ENCODE data around the gene GAS5. TPM values are rescaled to one million over a fixed set of nuclear protein-coding genes. Genes with fewer than 3 reads are reported as not detected.

GAS5 gene
- total RNA-seq: 1,000 to 10,000 TPM in 1 of 2 experiments, 100 to 1,000 TPM in 1; 878 to 1,203 TPM

- DNase-seq (peak; percentile 100), ATAC-seq (peak; percentile 82)
- Mint-ChIP-seq H3K4me3 (peak within 1 kb of the TSS; percentile 91), H3K4me1 (peaks cover 57% of the 10 kb centered on the region), H3K27ac (peak within 1 kb of the TSS; percentile 97), H3K36me3 (ENCODE audit: low read depth) (peaks cover 66% of the 10 kb centered on the region), H3K27me3 (no peaks in the 10 kb centered on the region), H3K9me3 (ENCODE audit: low read depth) (no peaks in the 10 kb centered on the region)
- POLR2A ChIA-PET: interaction anchor here (0.6 to 1.9 kb wide), 13 partner anchors 10 to 1228 kb away, joined by 3 to 14 read pairs (median 3); partner anchors contain the start of genes CACYBP, CENPL, DARS2 and RC3H1
- intact Hi-C loops (cut with DNase I, micrococcal nuclease): loop anchor here (1.0 to 10.0 kb wide), 13 partner anchors 44 to 1336 kb away; partner anchors contain the start of genes CENPL (in 2 of the 2), DARS2 (in 2 of the 2), KIAA0040 (in 2 of the 2) and KLHL20 (in 2 of the 2)
- CTCF ChIA-PET: interaction anchor here (0.7 to 1.0 kb wide), 4 partner anchors 44 to 354 kb away, joined by 3 to 4 read pairs (median 4); partner anchors contain the start of gene DARS2
These were observed at the start of gene GAS5 for GRCh38 chr1:173867753-173868265. GAS5 (minus strand) TSS chr1:173867989.

GRCh38 chr1:173917149-173917548 lies 49.4 kb upstream of the GAS5 start, which contains the start of gene SERPINC1:
SERPINC1 (minus strand) TSS chr1:173917327; CDS start chr1:173917259, 68 bp downstream.
- H3K36me3 Mint-ChIP-seq (ENCODE audit: low read depth): no peaks in the 10 kb centered on the region

GRCh38 chr1:173916667-173917066 lies 48.9 kb upstream of the GAS5 start:
- CTCF ChIA-PET: no interaction called here
- Mint-ChIP-seq H3K4me1 (no peaks in the 10 kb centered on the region), H3K4me3 (no peak overlapping the region), H3K27me3 (no peaks in the 10 kb centered on the region), H3K27ac (no peak overlapping the region), H3K9me3 (ENCODE audit: low read depth) (no peaks in the 10 kb centered on the region), H3K36me3 (ENCODE audit: low read depth) (no peaks in the 10 kb centered on the region)
- no peak for ATAC-seq
- intact Hi-C loops (cut with DNase I, micrococcal nuclease): no loop called here
- POLR2A ChIA-PET: no interaction called here
- no peak for DNase-seq

More at GRCh38 chr1:173917149-173917548, 49.4 kb upstream of the GAS5 start, which contains the start of gene SERPINC1:
- DNase-seq (no peak), ATAC-seq (no peak)
- H3K27me3 Mint-ChIP-seq: no peaks in the 10 kb centered on the region
- ChIA-PET POLR2A (no interaction called here), CTCF (interaction anchor here (0.5 kb wide), 1 partner anchor 21 kb away, joined by 3 read pairs; no protein-coding TSS in a partner anchor)
- intact Hi-C loops (cut with DNase I, micrococcal nuclease): no loop called here
- no peaks in the 10 kb centered on the region for H3K9me3 Mint-ChIP-seq (ENCODE audit: low read depth)
- no peaks in the 10 kb centered on the region for H3K4me1 Mint-ChIP-seq
- no peak within 1 kb of the TSS for H3K27ac Mint-ChIP-seq
- no peak within 1 kb of the TSS for H3K4me3 Mint-ChIP-seq

- ChIA-PET POLR2A (no interaction called here), CTCF (interaction anchor here (0.7 to 0.9 kb wide), 2 partner anchors 10 to 15 kb away, joined by 3 to 4 read pairs; no protein-coding TSS in a partner anchor)
- H3K27ac Mint-ChIP-seq: no peak overlapping the region
- no peaks in the 10 kb centered on the region for H3K27me3 Mint-ChIP-seq
- DNase-seq (no peak), ATAC-seq (no peak)
- intact Hi-C loops (cut with DNase I, micrococcal nuclease): no loop called here
- H3K4me1 Mint-ChIP-seq: no peaks in the 10 kb centered on the region
- no peaks in the 10 kb centered on the region for H3K36me3 Mint-ChIP-seq (ENCODE audit: low read depth)
- no peak overlapping the region for H3K4me3 Mint-ChIP-seq
- H3K9me3 Mint-ChIP-seq (ENCODE audit: low read depth): no peaks in the 10 kb centered on the region
These were observed 47.8 kb upstream of the GAS5 start for GRCh38 chr1:173915596-173915995.

GRCh38 chr1:173914366-173914871 lies 46.6 kb upstream of the GAS5 start:
- Mint-ChIP-seq H3K27ac (no peak overlapping the region), H3K4me1 (no peaks in the 10 kb centered on the region), H3K9me3 (ENCODE audit: low read depth) (no peaks in the 10 kb centered on the region), H3K27me3 (no peaks in the 10 kb centered on the region), H3K36me3 (ENCODE audit: low read depth) (peaks cover 2% of the 10 kb centered on the region), H3K4me3 (no peak overlapping the region)
- ChIA-PET CTCF (interaction anchor here (0.6 to 0.9 kb wide), 2 partner anchors 16 to 50 kb away, joined by 4 read pairs; no protein-coding TSS in a partner anchor), POLR2A (no interaction called here)
- intact Hi-C loops (cut with DNase I, micrococcal nuclease): no loop called here
- DNase-seq: peak; percentile 55
- ATAC-seq: no peak

- intact Hi-C loops (cut with DNase I, micrococcal nuclease): no loop called here
- H3K9me3 Mint-ChIP-seq (ENCODE audit: low read depth): no peaks in the 10 kb centered on the region
- no peak overlapping the region for H3K4me3 Mint-ChIP-seq
- no peak overlapping the region for H3K27ac Mint-ChIP-seq
- ATAC-seq (no peak), DNase-seq (no peak)
- peaks cover 6% of the 10 kb centered on the region for H3K36me3 Mint-ChIP-seq (ENCODE audit: low read depth)
- no peaks in the 10 kb centered on the region for H3K27me3 Mint-ChIP-seq
- ChIA-PET CTCF (interaction anchor here (0.7 to 0.8 kb wide), 2 partner anchors 21 to 841 kb away, joined by 3 read pairs; no protein-coding TSS in a partner anchor), POLR2A (no interaction called here)
- no peaks in the 10 kb centered on the region for H3K4me1 Mint-ChIP-seq
These were observed 45.3 kb upstream of the GAS5 start for GRCh38 chr1:173913111-173913510.

- H3K27ac Mint-ChIP-seq: no peak overlapping the region
- H3K9me3 Mint-ChIP-seq (ENCODE audit: low read depth): no peaks in the 10 kb centered on the region
- H3K36me3 Mint-ChIP-seq (ENCODE audit: low read depth): no peaks in the 10 kb centered on the region
- ChIA-PET POLR2A (no interaction called here), CTCF (no interaction called here)
- H3K4me3 Mint-ChIP-seq: no peak overlapping the region
- intact Hi-C loops (cut with DNase I, micrococcal nuclease): no loop called here
- H3K27me3 Mint-ChIP-seq: no peaks in the 10 kb centered on the region
- peaks cover 13% of the 10 kb centered on the region for H3K4me1 Mint-ChIP-seq
- ATAC-seq (no peak), DNase-seq (no peak)
These were observed 36.2 kb upstream of the GAS5 start for GRCh38 chr1:173903827-173904531.

- Mint-ChIP-seq H3K27ac (no peak overlapping the region), H3K4me3 (no peak overlapping the region), H3K36me3 (ENCODE audit: low read depth) (no peaks in the 10 kb centered on the region), H3K27me3 (no peaks in the 10 kb centered on the region), H3K9me3 (ENCODE audit: low read depth) (no peaks in the 10 kb centered on the region), H3K4me1 (peaks cover 13% of the 10 kb centered on the region)
- no peak for ATAC-seq
- ChIA-PET CTCF (no interaction called here), POLR2A (interaction anchor here (0.6 kb wide), 1 partner anchor 103 kb away, joined by 3 read pairs; no protein-coding TSS in a partner anchor)
- DNase-seq: no peak
- intact Hi-C loops (cut with DNase I, micrococcal nuclease): no loop called here
These were observed 33.2 kb upstream of the GAS5 start for GRCh38 chr1:173900992-173901391.

GRCh38 chr1:173900427-173900826 lies 32.6 kb upstream of the GAS5 start:
- Mint-ChIP-seq H3K4me3 (no peak overlapping the region), H3K27ac (no peak overlapping the region), H3K4me1 (peaks cover 13% of the 10 kb centered on the region), H3K36me3 (ENCODE audit: low read depth) (no peaks in the 10 kb centered on the region), H3K9me3 (ENCODE audit: low read depth) (no peaks in the 10 kb centered on the region), H3K27me3 (no peaks in the 10 kb centered on the region)
- CTCF ChIA-PET: no interaction called here
- ATAC-seq: peak; percentile 60
- no peak for DNase-seq
- POLR2A ChIA-PET: no interaction called here
- intact Hi-C loops (cut with DNase I, micrococcal nuclease): no loop called here

GRCh38 chr1:173894189-173894588 lies 26.4 kb upstream of the GAS5 start:
- H3K4me1 Mint-ChIP-seq: peaks cover 3% of the 10 kb centered on the region
- no peak for DNase-seq
- H3K27ac Mint-ChIP-seq: no peak overlapping the region
- intact Hi-C loops (cut with DNase I, micrococcal nuclease): no loop called here
- H3K9me3 Mint-ChIP-seq (ENCODE audit: low read depth): no peaks in the 10 kb centered on the region
- no peaks in the 10 kb centered on the region for H3K27me3 Mint-ChIP-seq
- ChIA-PET POLR2A (no interaction called here), CTCF (no interaction called here)
- peaks cover 24% of the 10 kb centered on the region for H3K36me3 Mint-ChIP-seq (ENCODE audit: low read depth)
- H3K4me3 Mint-ChIP-seq: no peak overlapping the region
- ATAC-seq: no peak

GRCh38 chr1:173893611-173894010 lies 25.8 kb upstream of the GAS5 start:
- Mint-ChIP-seq H3K36me3 (ENCODE audit: low read depth) (peaks cover 25% of the 10 kb centered on the region), H3K4me3 (no peak overlapping the region), H3K4me1 (peaks cover 3% of the 10 kb centered on the region), H3K9me3 (ENCODE audit: low read depth) (no peaks in the 10 kb centered on the region), H3K27me3 (no peaks in the 10 kb centered on the region), H3K27ac (no peak overlapping the region)
- intact Hi-C loops (cut with DNase I, micrococcal nuclease): no loop called here
- POLR2A ChIA-PET: no interaction called here
- ATAC-seq: no peak
- CTCF ChIA-PET: no interaction called here
- no peak for DNase-seq
